HepG2 (cell line): ENCODE measurements around the gene ULK3. TPM values are rescaled to one million over a fixed set of nuclear protein-coding genes. Genes with fewer than 3 reads are reported as not detected.
A peak's percentile ranks its signal among the peaks of the same experiment; 100 is the strongest.

Experiments
- FOXC1 ChIP-seq: sonication (generic); formaldehyde crosslinking; IDR thresholded peaks from 2 replicates; pipeline ENCODE4 v1.8.0; 2022; ENCODE audit warnings: mild to moderate bottlenecking, missing genetic modification reagents, borderline replicate concordance
- MAF1 ChIP-seq: sonication (generic); formaldehyde crosslinking; IDR thresholded peaks from 2 replicates; pipeline ENCODE4 v1.5.0; 2020; ENCODE audit warnings: missing genetic modification reagents, borderline replicate concordance
- MAZ ChIP-seq, 2 experiments: sonication (generic) in 1 of 2; formaldehyde crosslinking in 1 of 2; IDR thresholded peaks; 2 replicates each; pipeline versions ENCODE4 v1.5.0 to v1.6.1; 2012 to 2020; ENCODE audit warnings: low read depth in 2 of 2, mild to moderate bottlenecking in 2 of 2, borderline replicate concordance in 1 of 2, improper control_type of control experiment in 1 of 2, low read length in 1 of 2, missing genetic modification reagents in 1 of 2, moderate library complexity in 1 of 2
- NR2F6 ChIP-seq, 2 experiments: IDR thresholded peaks; 2 replicates each; pipeline ENCODE4 v1.6.1; 2016; ENCODE audit warnings: antibody characterized with exemption in 1 of 2, mild to moderate bottlenecking in 1 of 2
- RBAK ChIP-seq: sonication (generic); formaldehyde crosslinking; IDR thresholded peaks from 2 replicates; pipeline ENCODE4 v1.5.1; 2020; ENCODE audit warnings: mild to moderate bottlenecking, missing genetic modification reagents
- REPIN1 ChIP-seq: sonication (generic); formaldehyde crosslinking; IDR thresholded peaks from 2 replicates; pipeline ENCODE4 v1.8.0; 2022; ENCODE audit warnings: missing genetic modification reagents, low read depth, mild to moderate bottlenecking, borderline replicate concordance
- RFXANK ChIP-seq: IDR thresholded peaks from 2 replicates; pipeline ENCODE4 v1.6.1; 2016
- SNAPC5 ChIP-seq: sonication (generic); formaldehyde crosslinking; IDR thresholded peaks from 2 replicates; pipeline ENCODE4 v1.8.1; 2023; ENCODE audit warnings: mild to moderate bottlenecking, missing genetic modification reagents, borderline replicate concordance
- ZNF264 ChIP-seq: sonication (generic); formaldehyde crosslinking; IDR thresholded peaks from 2 replicates; pipeline ENCODE4 v1.4.0; 2020; ENCODE audit warnings: missing genetic modification reagents
- ZNF318 ChIP-seq: sonication (generic); formaldehyde crosslinking; IDR thresholded peaks from 2 replicates; pipeline ENCODE4 v1.4.0; 2020; ENCODE audit warnings: mild to moderate bottlenecking, missing genetic modification reagents
- ZNF331 ChIP-seq: sonication (generic); formaldehyde crosslinking; IDR thresholded peaks from 2 replicates; pipeline ENCODE4 v1.4.0; 2020; ENCODE audit warnings: missing genetic modification reagents
- ZNF800 ChIP-seq: sonication (generic); formaldehyde crosslinking; IDR thresholded peaks from 2 replicates; pipeline ENCODE4 v1.4.0; 2020; ENCODE audit warnings: missing genetic modification reagents
- ZSCAN29 ChIP-seq: sonication (generic); formaldehyde crosslinking; conservative IDR thresholded peaks from 2 replicates; pipeline ENCODE4 v1.4.0; 2020; ENCODE audit warnings: mild to moderate bottlenecking, missing genetic modification reagents
- polyA plus RNA-seq, 8 experiments: library from polyadenylated mRNA; depleted of rRNA in 3 of 8; stranded (reverse) in 7 of 8; unstranded in 1 of 8; fragments of >200 nt; fragmentation: Illumina TruSeq in 4 of 8; extraction: Trizol in 4 of 8; gene quantifications; 2 replicates each; pipeline versions ENCODE4 v1.2.1 to v1.2.3, GENCODE V29; 2011 to 2016; ENCODE audit warnings: low read depth in 4 of 8, missing spikeins in 1 of 8, mixed read lengths in 1 of 8; ENCODE audit not compliant: insufficient read depth in 1 of 8
- total RNA-seq, 5 experiments: library from RNA; depleted of rRNA; stranded (reverse); fragments of >200 nt; fragmentation: Illumina TruSeq; extraction: Trizol; gene quantifications; 2 replicates each; pipeline ENCODE4 v1.2.3, GENCODE V29; 2016; ENCODE audit warnings: low read depth in 1 of 5
- TF ChIP-seq, protein P1 (sequence below): sonication (generic); formaldehyde crosslinking; IDR thresholded peaks from 2 replicates; pipeline ENCODE4 v1.4.0; 2020; ENCODE audit warnings: missing genetic modification reagents, borderline replicate concordance

ULK3 gene
- total and polyA plus RNA-seq, 2 of the 13 experiments (the other 11 are each of a cell fraction or from before 2014, with no cell fraction given), result 15.2 to 23.7 TPM

- 0 out of 2 replicates have a peak, but pooled peaks have one; percentile 1 for TF ChIP-seq ZNF318 (CRISPR knock-in tag)
- no peak; the same call in 1 of the 2 replicates for TF ChIP-seq RBAK (CRISPR knock-in tag)
- TF ChIP-seq, protein P1, sequence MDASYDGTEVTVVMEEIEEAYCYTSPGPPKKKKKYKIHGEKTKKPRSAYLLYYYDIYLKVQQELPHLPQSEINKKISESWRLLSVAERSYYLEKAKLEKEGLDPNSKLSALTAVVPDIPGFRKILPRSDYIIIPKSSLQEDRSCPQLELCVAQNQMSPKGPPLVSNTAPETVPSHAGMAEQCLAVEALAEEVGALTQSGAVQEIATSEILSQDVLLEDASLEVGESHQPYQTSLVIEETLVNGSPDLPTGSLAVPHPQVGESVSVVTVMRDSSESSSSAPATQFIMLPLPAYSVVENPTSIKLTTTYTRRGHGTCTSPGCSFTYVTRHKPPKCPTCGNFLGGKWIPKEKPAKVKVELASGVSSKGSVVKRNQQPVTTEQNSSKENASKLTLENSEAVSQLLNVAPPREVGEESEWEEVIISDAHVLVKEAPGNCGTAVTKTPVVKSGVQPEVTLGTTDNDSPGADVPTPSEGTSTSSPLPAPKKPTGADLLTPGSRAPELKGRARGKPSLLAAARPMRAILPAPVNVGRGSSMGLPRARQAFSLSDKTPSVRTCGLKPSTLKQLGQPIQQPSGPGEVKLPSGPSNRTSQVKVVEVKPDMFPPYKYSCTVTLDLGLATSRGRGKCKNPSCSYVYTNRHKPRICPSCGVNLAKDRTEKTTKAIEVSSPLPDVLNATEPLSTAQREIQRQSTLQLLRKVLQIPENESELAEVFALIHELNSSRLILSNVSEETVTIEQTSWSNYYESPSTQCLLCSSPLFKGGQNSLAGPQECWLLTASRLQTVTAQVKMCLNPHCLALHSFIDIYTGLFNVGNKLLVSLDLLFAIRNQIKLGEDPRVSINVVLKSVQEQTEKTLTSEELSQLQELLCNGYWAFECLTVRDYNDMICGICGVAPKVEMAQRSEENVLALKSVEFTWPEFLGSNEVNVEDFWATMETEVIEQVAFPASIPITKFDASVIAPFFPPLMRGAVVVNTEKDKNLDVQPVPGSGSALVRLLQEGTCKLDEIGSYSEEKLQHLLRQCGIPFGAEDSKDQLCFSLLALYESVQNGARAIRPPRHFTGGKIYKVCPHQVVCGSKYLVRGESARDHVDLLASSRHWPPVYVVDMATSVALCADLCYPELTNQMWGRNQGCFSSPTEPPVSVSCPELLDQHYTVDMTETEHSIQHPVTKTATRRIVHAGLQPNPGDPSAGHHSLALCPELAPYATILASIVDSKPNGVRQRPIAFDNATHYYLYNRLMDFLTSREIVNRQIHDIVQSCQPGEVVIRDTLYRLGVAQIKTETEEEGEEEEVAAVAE, result no peak
- no peak for TF ChIP-seq ZNF331 (CRISPR knock-in tag)
- no peak for TF ChIP-seq REPIN1 (CRISPR knock-in tag)
- TF ChIP-seq ZNF800 (CRISPR knock-in tag), result peak; percentile 27; the same call in 1 of the 2 replicates
- TF ChIP-seq MAF1 (CRISPR knock-in tag), result no peak
- no peak for TF ChIP-seq ZSCAN29 (CRISPR knock-in tag)
- TF ChIP-seq NR2F6 (IDR thresholded peaks at IDR 0.05), result peak; percentile 51; the same call in 1 of the 2 replicates
- TF ChIP-seq NR2F6 (CRISPR knock-in tag; IDR thresholded peaks at IDR 0.05), result no peak
- TF ChIP-seq MAZ (IDR thresholded peaks at IDR 0.05; ENCODE audit: borderline replicate concordance, low read depth, low read length), result no peak
- no peak for TF ChIP-seq MAZ (CRISPR knock-in tag; IDR thresholded peaks at IDR 0.05; ENCODE audit: low read depth)
- peak; percentile 28; the same call in 1 of the 2 replicates for TF ChIP-seq SNAPC5 (CRISPR knock-in tag)
- no peak for TF ChIP-seq FOXC1 (CRISPR knock-in tag)
- 0 out of 2 replicates have a peak, but pooled peaks have one; percentile 21 for TF ChIP-seq RFXANK (CRISPR knock-in tag)
- TF ChIP-seq ZNF264 (CRISPR knock-in tag), result no peak
These were observed 46.5 kb upstream of the ULK3 start (continued) for GRCh38 chr15:74889390-74889882.
